IMR-90 (cell line): Measurements from ENCODE around the gene LOC101059915.

Source experiments
- ATAC-seq: fragments of 200-7000 bp; cut with Tn5 transposase; 2 replicates; pipeline ENCODE4 v1.9.1; 2020; ENCODE audit warnings: low read depth, mild to moderate bottlenecking, moderate library complexity
- BruUV-seq: library from RNA; stranded (reverse); fragments of 400-500 nt; replicated peaks from 2 replicates; lab custom pipeline; 2021; lab: Mats Ljungman, UMichigan
- CTCF ChIA-PET: fragments of 300-600 bp; formaldehyde crosslinking; extraction: SDS; loops from one replicate; lab custom pipeline; 2021; ENCODE audit warnings: antibody characterized with exemption; lab: Yijun Ruan, JAX
- POLR2A ChIA-PET: fragments of 300-600 bp; sonication (Branson Sonifier 250); formaldehyde crosslinking; loops from one replicate; lab custom pipeline; 2022; ENCODE audit warnings: antibody characterized with exemption; ENCODE audit not compliant: unreplicated experiment; lab: Charles Lee
- DNase-seq: peaks from one replicate; pipeline ENCODE4 v3.0.0; 2013
- H2AFZ ChIP-seq: replicated peaks from 2 replicates; pipeline ENCODE3; 2013; ENCODE audit warnings: low read length, mild to moderate bottlenecking; ENCODE audit not compliant: poor library complexity
- H2AK5ac ChIP-seq: 2 replicates; pipeline ENCODE4 v1.6.1; 2013; ENCODE audit warnings: low read depth, low read length, inconsistent platforms
- H2AK9ac ChIP-seq: replicated peaks from 2 replicates; pipeline ENCODE3; 2013; ENCODE audit warnings: mild to moderate bottlenecking, low read depth, low read length, moderate library complexity; ENCODE audit not compliant: poor library complexity
- H2BK120ac ChIP-seq: 2 replicates; pipeline ENCODE4 v1.6.1; 2013; ENCODE audit warnings: low read depth, low read length, inconsistent platforms
- H2BK15ac ChIP-seq: 3 replicates; pipeline ENCODE4 v1.6.1; 2013; ENCODE audit warnings: low read depth, low read length, inconsistent platforms
- H2BK20ac ChIP-seq: 2 replicates; pipeline ENCODE4 v1.6.1; 2013; ENCODE audit warnings: low read depth, mild to moderate bottlenecking, inconsistent platforms, low read length, moderate library complexity
- H2BK5ac ChIP-seq: 2 replicates; pipeline ENCODE4 v1.6.1; 2013; ENCODE audit warnings: mild to moderate bottlenecking, low read depth, low read length, inconsistent platforms; ENCODE audit not compliant: poor library complexity, severe bottlenecking
- H3K14ac ChIP-seq: replicated peaks from 2 replicates; pipeline ENCODE4 v1.6.1; 2013; ENCODE audit warnings: low read depth, low read length, inconsistent platforms
- H3K18ac ChIP-seq: 2 replicates; pipeline ENCODE4 v1.6.1; 2013; ENCODE audit warnings: low read depth, low read length, control low read depth
- H3K23ac ChIP-seq: 2 replicates; pipeline ENCODE4 v1.6.1; 2013; ENCODE audit warnings: low read depth, low read length, inconsistent platforms
- H3K27ac ChIP-seq: 2 replicates; pipeline ENCODE4 v1.5.1; 2013; ENCODE audit warnings: mild to moderate bottlenecking, control low read depth, low read length; ENCODE audit not compliant: insufficient read depth
- H3K27me3 ChIP-seq: 2 replicates; pipeline ENCODE4 v1.6.1; 2013; ENCODE audit warnings: low read length; ENCODE audit not compliant: control insufficient read depth, insufficient read depth
- H3K36me3 ChIP-seq: 2 replicates; pipeline ENCODE4 v1.6.1; 2013; ENCODE audit warnings: low read length, mixed read lengths; ENCODE audit not compliant: control insufficient read depth, insufficient read depth
- H3K4ac ChIP-seq: 2 replicates; pipeline ENCODE4 v1.6.1; 2013; ENCODE audit warnings: low read depth, low read length, inconsistent platforms
- H3K4me1 ChIP-seq: 2 replicates; pipeline ENCODE4 v1.6.1; 2013; ENCODE audit warnings: low read length, mixed read lengths; ENCODE audit not compliant: control insufficient read depth, insufficient read depth
- H3K4me2 ChIP-seq: 2 replicates; pipeline ENCODE4 v1.6.1; 2013; ENCODE audit warnings: low read depth, mild to moderate bottlenecking, control low read depth, low read length, moderate library complexity
- H3K4me3 ChIP-seq: 2 replicates; pipeline ENCODE4 v1.5.1; 2013; ENCODE audit warnings: low read depth, mild to moderate bottlenecking, control low read depth, low read length, moderate library complexity; ENCODE audit not compliant: insufficient read depth
- H3K56ac ChIP-seq: 2 replicates; pipeline ENCODE4 v1.6.1; 2013; ENCODE audit warnings: low read length, inconsistent platforms; ENCODE audit not compliant: insufficient read depth; ENCODE audit errors: extremely low read depth
- H3K79me1 ChIP-seq, 2 experiments: 2 replicates each; pipeline ENCODE4 v1.6.1; 2013; ENCODE audit warnings: low read length in 2 of 2, inconsistent platforms in 1 of 2, low read depth in 1 of 2
- H3K9ac ChIP-seq: 2 replicates; pipeline ENCODE4 v1.6.1; 2013; ENCODE audit warnings: low read depth, low read length, control low read depth
- H3K9me1 ChIP-seq: 2 replicates; pipeline ENCODE4 v1.6.1; 2013; ENCODE audit warnings: low read length, inconsistent platforms; ENCODE audit not compliant: insufficient read depth
- H3K9me3 ChIP-seq: 2 replicates; pipeline ENCODE4 v1.6.1; 2013; ENCODE audit warnings: low read length; ENCODE audit not compliant: control insufficient read depth, insufficient read depth
- H4K20me1 ChIP-seq: 2 replicates; pipeline ENCODE4 v1.6.1; 2013; ENCODE audit warnings: low read length, inconsistent platforms; ENCODE audit not compliant: insufficient read depth
- H4K5ac ChIP-seq: 2 replicates; pipeline ENCODE4 v1.6.1; 2013; ENCODE audit warnings: mild to moderate bottlenecking, low read depth, low read length, control low read depth
- H4K8ac ChIP-seq, 2 experiments: 2 replicates each; pipeline ENCODE4 v1.6.1; 2013; ENCODE audit warnings: low read depth in 2 of 2, low read length in 2 of 2, control low read depth in 1 of 2, inconsistent platforms in 1 of 2
- H4K91ac ChIP-seq: 2 replicates; pipeline ENCODE4 v1.6.1; 2013; ENCODE audit warnings: low read depth, low read length, inconsistent platforms; ENCODE audit not compliant: insufficient read depth
- BHLHE40 ChIP-seq: fragments of 150-350 bp; IDR thresholded peaks from 2 replicates; pipeline ENCODE4 v1.6.1; 2016; ENCODE audit warnings: mild to moderate bottlenecking, low read depth, low read length
- CEBPB ChIP-seq: IDR thresholded peaks from 2 replicates; pipeline ENCODE4 v1.6.1; 2012; ENCODE audit warnings: low read depth, low read length, improper control_type of control experiment
- MAZ ChIP-seq: IDR thresholded peaks from 2 replicates; pipeline ENCODE4 v1.6.1; 2012; ENCODE audit warnings: low read depth, mild to moderate bottlenecking, low read length, improper control_type of control experiment, moderate library complexity, borderline replicate concordance
- MXI1 ChIP-seq: IDR thresholded peaks from 2 replicates; pipeline ENCODE4 v1.6.1; 2012; ENCODE audit warnings: low read depth, mild to moderate bottlenecking, low read length, moderate library complexity, borderline replicate concordance
- SMC3 ChIP-seq: fragments of 150-350 bp; IDR thresholded peaks from 2 replicates; pipeline ENCODE4 v1.6.1; 2016; ENCODE audit warnings: low read depth, mild to moderate bottlenecking, antibody characterized with exemption, low read length, moderate library complexity
- WGBS, 2 experiments: methylation state at CpG; one replicate each; pipeline versions ENCODE4 v1.1.5 to v1.1.7; 2013; ENCODE audit warnings: missing lambda C conversion rate in 2 of 2; ENCODE audit not compliant: insufficient read length in 1 of 2; ENCODE audit errors: extremely low coverage in 2 of 2; 5-methylcytosine and 5-hydroxymethylcytosine counted together
- dilution Hi-C: fragments of 300-500 bp; cut with HindIII; formaldehyde crosslinking; loops from one replicate; pipeline ENCODE4 v1.14.3; 2018; ENCODE audit warnings: low sequenced_read_pairs; ENCODE audit not compliant: unreplicated experiment
- in situ Hi-C: fragments of 300-500 bp; cut with MboI; formaldehyde crosslinking; loops from 3 replicates; pipeline ENCODE4 v1.14.3; 2019; ENCODE audit warnings: low sequenced_read_pairs, inconsistent platforms, mixed read lengths
- intact Hi-C: fragments of 100-400 bp; cut with micrococcal nuclease; formaldehyde crosslinking; loops from 2 replicates; pipeline ENCODE4 v1.10.0; 2022

The LOC101059915 gene

GRCh38 chrX:71650333-71650969 lies 16.9 kb upstream of the LOC101059915 start:
- Histone ChIP-seq H3K79me1 (no peaks in the 10 kb centered on the region), H4K5ac (no peak overlapping the region), H2AFZ (no peak overlapping the region), H3K9me3 (no peaks in the 10 kb centered on the region), H2AK5ac (no peak overlapping the region), H2BK20ac (no peak overlapping the region), H2BK5ac (no peak overlapping the region), H3K23ac (no peak overlapping the region), H3K27me3 (peaks cover 4% of the 10 kb centered on the region), H3K9me1 (no peaks in the 10 kb centered on the region), H3K4ac (no peak overlapping the region), H3K4me1 (no peaks in the 10 kb centered on the region), H2BK120ac (no peak overlapping the region), H4K8ac (no peak overlapping the region), H4K91ac (no peak overlapping the region), H3K14ac (no peak overlapping the region), H3K36me3 (no peaks in the 10 kb centered on the region), H4K20me1 (no peaks in the 10 kb centered on the region), H3K56ac (no peak overlapping the region), H2AK9ac (no peak overlapping the region), H3K4me2 (no peak overlapping the region), H3K27ac (no peak overlapping the region), H2BK15ac (no peak overlapping the region), H3K4me3 (no peak overlapping the region), H3K9ac (no peak overlapping the region), H3K18ac (no peak overlapping the region)
- BruUV-seq, result no TSS peak
- ATAC-seq (no peak), DNase-seq (no peak)
- ChIA-PET POLR2A (no interaction called here), CTCF (no interaction called here)
- intact Hi-C loops, result loop anchor here (5.0 kb wide), 1 partner anchor 118 kb away; the partner anchor contains the start of gene OGT
- no peak for TF ChIP-seq CEBPB
- no peak for TF ChIP-seq BHLHE40
- TF ChIP-seq SMC3, result no peak
- TF ChIP-seq MXI1, result no peak
- TF ChIP-seq MAZ, result no peak
- in situ Hi-C loops, result loop anchor here (25.0 kb wide), 1 partner anchor 212 kb away; no protein-coding TSS in a partner anchor
- no CpG with 5 or more reads among the region's 4 CpGs for WGBS, 2 experiments
- dilution Hi-C loops, result no loop called here
